K562 (cell line): ENCODE measurements around the gene IFT52. TPM values are rescaled to one million over a fixed set of nuclear protein-coding genes. Genes with fewer than 3 reads are reported as not detected.

Source experiments
- ATAC-seq: fragments of 200-7000 bp; cut with Tn5 transposase; 3 replicates; pipeline ENCODE4 v1.9.1; 2020; ENCODE audit warnings: moderate library complexity
- BruUV-seq: library from RNA; stranded (reverse); fragments of 400-500 nt; replicated peaks from 2 replicates; lab custom pipeline; 2021; lab: Mats Ljungman, UMichigan
- CTCF ChIA-PET: fragments of 300-600 bp; formaldehyde crosslinking; extraction: SDS; loops from one replicate; lab custom pipeline; 2021; ENCODE audit warnings: low intra/inter-chr PET ratio; lab: Yijun Ruan, JAX
- POLR2A ChIA-PET: fragments of 300-600, 350-650 bp; sonication (Branson Sonifier 250); formaldehyde crosslinking; extraction: SDS; loops from one replicate; lab custom pipeline; 2021; ENCODE audit warnings: antibody characterized with exemption, inconsistent platforms; lab: Yijun Ruan, JAX
- DNase-seq, 4 experiments: peaks; one replicate each; pipeline versions ENCODE4 v3.0.0 to v3.0.0-alpha.2; 2011 to 2018; ENCODE audit warnings: low spot score in 3 of 4, mixed read lengths in 3 of 4; ENCODE audit errors: extremely low read depth in 1 of 4
- FAIRE-seq: peaks from 2 replicates; lab custom pipeline; 2011; peaks lifted over from hg19 to GRCh38; lab: Jason Lieb, UNC
- H2AFZ ChIP-seq: 2 replicates; pipeline ENCODE4 v1.6.0; 2011; ENCODE audit warnings: low read depth, low read length, control low read depth, inconsistent platforms
- H3K27ac ChIP-seq: fragments of 200-600 bp; 3 replicates; pipeline ENCODE4 v1.8.0; 2011; ENCODE audit warnings: low read depth, mild to moderate bottlenecking, control low read depth, inconsistent platforms, low read length, moderate library complexity, mixed read lengths; ENCODE audit errors: extremely low read depth
- H3K27me3 ChIP-seq, 2 experiments: fragments of 300-600 bp in 1 of 2; 2 replicates in 1 of 2; 3 replicates in 1 of 2; pipeline versions ENCODE4 v1.6.0 to v1.8.0; 2011; ENCODE audit warnings: inconsistent platforms in 2 of 2, low read length in 2 of 2, mild to moderate bottlenecking in 1 of 2, mixed read lengths in 1 of 2, moderate library complexity in 1 of 2; ENCODE audit not compliant: control insufficient read depth in 2 of 2, insufficient read depth in 2 of 2
- H3K36me3 ChIP-seq: fragments of 300-600 bp; 3 replicates; pipeline ENCODE4 v1.8.0; 2011; ENCODE audit warnings: mild to moderate bottlenecking, low read length, inconsistent platforms; ENCODE audit not compliant: control insufficient read depth, insufficient read depth
- H3K4me1 ChIP-seq, 2 experiments: fragments of 200-600 bp in 1 of 2; replicated peaks in 1 of 2; 2 replicates in 1 of 2; 3 replicates in 1 of 2; pipeline versions ENCODE4 v1.5.1 to v1.8.0; 2011; ENCODE audit warnings: inconsistent platforms in 2 of 2, low read length in 2 of 2, mild to moderate bottlenecking in 1 of 2, mixed read lengths in 1 of 2, moderate library complexity in 1 of 2; ENCODE audit not compliant: control insufficient read depth in 2 of 2, insufficient read depth in 2 of 2
- H3K4me2 ChIP-seq: 2 replicates; pipeline ENCODE4 v1.6.1; 2011; ENCODE audit warnings: low read length, control low read depth, inconsistent platforms, mixed read lengths; ENCODE audit not compliant: insufficient read depth
- H3K4me3 ChIP-seq: fragments of 200-600 bp; sonication (generic), shearing (Covaris generic); 2 replicates; pipeline ENCODE4 v1.5.1; 2016; ENCODE audit warnings: control low read depth, inconsistent platforms
- H3K79me2 ChIP-seq: fragments of 200-600 bp; 3 replicates; pipeline ENCODE4 v1.8.0; 2011; ENCODE audit warnings: low read length, inconsistent platforms; ENCODE audit not compliant: control insufficient read depth, insufficient read depth
- H3K9ac ChIP-seq, 2 experiments: 2 replicates each; pipeline versions ENCODE4 v1.6.0 to v1.6.1; 2011; ENCODE audit warnings: low read depth in 2 of 2, low read length in 2 of 2, control low read depth in 1 of 2, inconsistent platforms in 1 of 2, mild to moderate bottlenecking in 1 of 2, mixed read lengths in 1 of 2; ENCODE audit not compliant: insufficient read depth in 1 of 2
- H3K9me1 ChIP-seq: one replicate; pipeline ENCODE4 v1.6.0; 2011; ENCODE audit warnings: inconsistent platforms, mild to moderate bottlenecking, low read length, moderate library complexity; ENCODE audit not compliant: control insufficient read depth, insufficient read depth
- H3K9me3 ChIP-seq: replicated peaks from 2 replicates; pipeline ENCODE4 v1.5.1; 2011; ENCODE audit warnings: low read depth, low read length, inconsistent platforms; ENCODE audit not compliant: control insufficient read depth, insufficient read depth
- H4K20me1 ChIP-seq: replicated peaks from 2 replicates; pipeline ENCODE4 v1.6.1; 2011; ENCODE audit warnings: low read length, inconsistent platforms, mixed read lengths; ENCODE audit not compliant: control insufficient read depth, insufficient read depth
- ADNP ChIP-seq: fragments of 200-800 bp; sonication (Bioruptor generic); IDR thresholded peaks from 2 replicates; pipeline ENCODE4 v1.6.1; 2016; ENCODE audit warnings: missing genetic modification characterization, missing compliant biosample characterization
- BCOR ChIP-seq: fragments of 450-650 bp; IDR thresholded peaks from 2 replicates; pipeline ENCODE4 v1.6.1; 2016
- PHTF2 ChIP-seq: fragments of 250-450 bp; sonication (Bioruptor Pico); IDR thresholded peaks from 2 replicates; pipeline ENCODE4 v1.5.0; 2021; ENCODE audit warnings: mild to moderate bottlenecking
- RBM25 ChIP-seq: fragments of 200-400 bp; formaldehyde crosslinking; IDR thresholded peaks from 2 replicates; pipeline ENCODE4 v1.6.1; 2018; ENCODE audit warnings: low read length, low read depth, moderate library complexity; ENCODE audit not compliant: severe bottlenecking
- ZNF707 ChIP-seq: fragments of 250-450 bp; sonication (Bioruptor Pico); conservative IDR thresholded peaks from 2 replicates; pipeline ENCODE4 v1.8.0; 2022; ENCODE audit warnings: inconsistent platforms, mild to moderate bottlenecking, moderate library complexity
- WGBS: fragments of 100-300 bp; shearing (Covaris generic); methylation state at CpG from one replicate; pipeline ENCODE4 v1.1.6; 2016; ENCODE audit warnings: low coverage, mixed read lengths; ENCODE audit not compliant: insufficient coverage; ENCODE audit errors: missing lambda C conversion rate; 5-methylcytosine and 5-hydroxymethylcytosine counted together
- in situ Hi-C: fragments of 300-500 bp; cut with MboI; formaldehyde crosslinking; loops from 4 replicates; pipeline ENCODE4 v1.15.0; 2018; ENCODE audit warnings: inconsistent platforms, mixed read lengths
- intact Hi-C: fragments of 100-400 bp; cut with micrococcal nuclease; formaldehyde crosslinking; loops from 2 replicates; pipeline ENCODE4 v1.14.2; 2022
- polyA plus RNA-seq, 8 experiments: library from polyadenylated mRNA; depleted of rRNA in 4 of 8; stranded (reverse) in 5 of 8; unstranded in 3 of 8; fragments of >200 nt; fragmentation: Nextera tagmentation in 2 of 8; fragmentation: Illumina TruSeq in 1 of 8; extraction: Ambion mirVana in 2 of 8; extraction: Trizol in 1 of 8; gene quantifications; 2 replicates each; pipeline versions ENCODE4 v1.2.1 to v1.2.3, GENCODE V29; 2011 to 2014; ENCODE audit warnings: inconsistent platforms in 1 of 8, missing spikeins in 1 of 8
- total RNA-seq, 7 experiments: library from RNA; depleted of rRNA in 6 of 7; stranded (reverse); fragments of >200 nt in 6 of 7; fragmentation: Illumina TruSeq in 2 of 7; extraction: Trizol in 2 of 7; gene quantifications; 2 replicates each; pipeline versions ENCODE4 v1.2.1 to v1.2.3, GENCODE V29; 2011 to 2021; ENCODE audit warnings: low replicate concordance in 1 of 7
- TF ChIP-seq, protein P1 (sequence below): fragments of 450-650 bp; conservative IDR thresholded peaks from 2 replicates; pipeline ENCODE4 v1.6.1; 2016; ENCODE audit warnings: missing genetic modification characterization, low read depth, mild to moderate bottlenecking, control low read depth, missing compliant biosample characterization

Gene IFT52
- total and polyA plus RNA-seq, 9 of the 15 experiments (the other 6 are each of a cell fraction or from before 2014, with no cell fraction given): 11.0 to 31.4 (median 20.4) TPM

DNA sequence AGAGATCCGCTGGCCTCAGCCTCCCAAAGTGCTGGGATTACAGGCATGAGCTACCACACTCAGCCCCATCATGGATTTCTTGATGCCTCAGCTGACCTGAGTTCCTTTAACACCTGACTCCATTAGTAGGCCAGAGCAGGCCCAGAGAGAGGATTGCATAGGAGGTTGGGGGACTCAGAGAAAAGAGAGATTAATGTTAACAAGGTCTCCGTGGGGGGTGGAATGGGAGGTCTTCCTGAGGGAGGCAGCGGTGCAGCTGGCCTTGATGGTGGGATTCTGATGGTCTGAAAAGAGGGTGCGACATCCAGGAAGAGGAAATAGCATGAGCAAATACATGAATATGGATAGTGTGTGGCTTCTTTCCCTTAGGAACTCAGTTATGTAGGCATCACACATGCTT lies 22.0 kb upstream of the IFT52 start (continued):
- TF ChIP-seq PHTF2 (CRISPR knock-in tag): no peak
- no peak for TF ChIP-seq ZNF707
- TF ChIP-seq, all 486 proteins: peak for 0

DNA sequence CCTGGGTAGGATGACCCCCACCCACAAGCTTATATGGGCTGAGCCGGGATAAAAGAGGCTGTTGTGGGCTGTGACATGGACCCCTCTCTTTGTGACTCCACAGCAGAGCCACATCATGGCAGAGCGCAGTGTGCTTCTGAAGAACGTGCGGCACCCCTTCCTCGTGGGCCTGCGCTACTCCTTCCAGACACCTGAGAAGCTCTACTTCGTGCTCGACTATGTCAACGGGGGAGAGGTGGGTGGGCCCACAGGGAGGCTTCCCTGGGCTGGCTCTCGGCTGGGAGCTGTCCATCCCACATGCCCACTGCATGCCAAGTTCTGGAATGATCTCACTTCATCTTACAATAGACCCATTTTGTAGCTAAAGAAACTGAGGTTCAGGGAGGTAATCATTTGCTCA lies 21.5 kb upstream of the IFT52 start:
- CTCF ChIA-PET: no interaction called here
- H3K9me1 ChIP-seq: no peaks in the 10 kb centered on the region
- no peaks in the 10 kb centered on the region for H3K79me2 ChIP-seq
- no peak overlapping the region for H3K27ac ChIP-seq
- H3K9ac ChIP-seq: no peak overlapping the region
- no peak overlapping the region for H3K4me3 ChIP-seq
- no peaks in the 10 kb centered on the region for H3K36me3 ChIP-seq
- TF ChIP-seq BCOR (peak; percentile 50; the same call in 1 of the 2 replicates), ADNP (tag) (0 out of 2 replicates have a peak, but pooled peaks have one; percentile 31), RBM25 (peak; percentile 47)
- TF ChIP-seq, protein P1, sequence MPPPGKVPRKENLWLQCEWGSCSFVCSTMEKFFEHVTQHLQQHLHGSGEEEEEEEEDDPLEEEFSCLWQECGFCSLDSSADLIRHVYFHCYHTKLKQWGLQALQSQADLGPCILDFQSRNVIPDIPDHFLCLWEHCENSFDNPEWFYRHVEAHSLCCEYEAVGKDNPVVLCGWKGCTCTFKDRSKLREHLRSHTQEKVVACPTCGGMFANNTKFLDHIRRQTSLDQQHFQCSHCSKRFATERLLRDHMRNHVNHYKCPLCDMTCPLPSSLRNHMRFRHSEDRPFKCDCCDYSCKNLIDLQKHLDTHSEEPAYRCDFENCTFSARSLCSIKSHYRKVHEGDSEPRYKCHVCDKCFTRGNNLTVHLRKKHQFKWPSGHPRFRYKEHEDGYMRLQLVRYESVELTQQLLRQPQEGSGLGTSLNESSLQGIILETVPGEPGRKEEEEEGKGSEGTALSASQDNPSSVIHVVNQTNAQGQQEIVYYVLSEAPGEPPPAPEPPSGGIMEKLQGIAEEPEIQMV: no peak
- H2AFZ ChIP-seq: no peak overlapping the region
- POLR2A ChIA-PET: interaction anchor here (0.5 to 4.1 kb wide), 8 partner anchors 10 to 137 kb away, joined by 3 to 24 read pairs (median 4); partner anchors contain the start of gene SGK2
- FAIRE-seq (no peak), DNase-seq (no peak), ATAC-seq (no peak)
- H3K4me1 ChIP-seq: peaks cover 0 to 9% of the 10 kb centered on the region in 2 experiments; a peak in 2 of 5 replicates
- no peaks in the 10 kb centered on the region for H3K27me3 ChIP-seq
- WGBS: 51% methylated on average over 10 of the region's 10 CpGs
- H4K20me1 ChIP-seq: no peaks in the 10 kb centered on the region
- intact Hi-C loops: no loop called here
- H3K4me2 ChIP-seq: no peak overlapping the region
- in situ Hi-C loops: no loop called here
- no TSS peak for BruUV-seq
- no peaks in the 10 kb centered on the region; the same call in 1 of the 2 replicates for H3K9me3 ChIP-seq
